Inferior parietal cortex (tissue), 1 donor: ENCODE measurements around the gene PEX5.

Experiments
- DNase-seq: peaks from one replicate; pipeline ENCODE4 v3.0.0-alpha.2; 2016; ENCODE audit errors: extremely low spot score

PEX5 gene

DNA sequence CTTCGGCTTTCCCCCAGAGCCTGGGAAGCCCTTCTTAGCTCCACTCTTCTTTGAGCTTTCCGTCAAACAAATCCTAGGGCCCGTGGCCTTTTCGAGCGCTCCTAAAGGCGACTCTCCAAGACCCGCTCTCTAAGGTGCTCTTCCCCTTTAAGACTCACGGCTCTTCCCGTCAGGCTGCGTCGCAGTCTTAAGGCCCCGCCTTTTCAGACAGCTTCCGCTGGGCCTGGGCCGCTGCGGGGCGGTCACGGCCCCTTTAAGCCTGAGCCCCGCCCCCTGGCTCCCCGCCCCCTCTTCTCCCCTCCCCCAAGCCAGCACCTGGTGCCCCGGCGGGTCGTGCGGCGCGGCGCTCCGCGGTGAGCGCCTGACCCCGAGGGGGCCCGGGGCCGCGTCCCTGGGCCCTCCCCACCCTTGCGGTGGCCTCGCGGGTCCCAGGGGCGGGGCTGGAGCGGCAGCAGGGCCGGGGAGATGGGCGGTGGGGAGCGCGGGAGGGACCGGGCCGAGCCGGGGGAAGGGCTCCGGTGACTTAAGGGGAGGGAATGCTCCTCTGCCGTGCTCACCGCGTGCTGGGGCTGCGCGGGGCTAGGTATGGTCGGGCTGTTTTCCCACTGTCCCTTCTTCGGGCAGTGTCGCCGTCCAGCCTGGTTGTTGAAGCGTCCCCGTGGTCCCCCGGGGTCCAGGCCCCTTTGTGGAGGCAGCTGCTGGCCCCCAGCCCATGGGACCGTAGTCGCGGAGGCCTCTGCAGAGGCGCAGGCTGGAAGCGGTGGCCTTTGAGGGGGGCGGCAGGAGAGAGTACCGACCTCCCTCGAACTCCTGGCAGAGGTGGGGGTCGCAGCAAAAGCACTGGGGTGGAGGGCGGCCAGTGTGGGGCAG lies at the start of gene PEX5:
TSS of gene PEX5 (plus strand) at position 289 of the 870 bp plus-strand sequence. CDS start 692 bp downstream, outside the sequence.
- DNase-seq = peak; percentile 94

DNA sequence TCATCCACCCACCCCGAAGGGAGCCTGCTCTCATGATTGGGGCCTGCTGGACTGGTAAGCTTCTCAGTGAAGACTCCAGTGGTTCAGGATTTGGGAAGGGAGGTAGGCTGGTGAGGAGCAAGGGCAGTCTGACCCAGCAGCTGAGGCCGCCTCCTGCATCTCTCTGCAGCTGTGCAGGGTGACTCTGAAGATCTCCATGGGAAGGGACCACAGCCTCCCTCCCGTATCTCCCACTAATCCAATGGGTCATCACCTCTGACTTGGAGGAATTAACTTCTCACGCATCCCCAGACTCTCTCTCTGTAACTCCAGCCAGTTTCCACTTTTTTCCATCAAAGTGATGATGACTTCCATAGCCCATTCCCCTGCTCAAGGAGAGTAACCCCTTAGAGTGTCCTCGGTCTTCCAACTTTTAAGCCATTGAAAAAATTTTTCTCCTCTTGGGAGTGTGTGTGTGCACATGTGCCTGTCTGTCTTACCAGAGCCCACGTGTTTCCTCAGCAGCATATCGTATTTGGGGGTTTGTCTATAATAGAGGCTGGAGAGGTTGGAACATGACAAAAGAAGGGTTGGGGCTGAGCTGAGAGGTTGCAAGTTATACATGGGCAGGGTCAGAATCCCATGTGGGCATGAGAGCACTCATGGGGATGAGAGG lies 48.0 kb upstream of the PEX5 start:
- DNase-seq = no peak

DNA sequence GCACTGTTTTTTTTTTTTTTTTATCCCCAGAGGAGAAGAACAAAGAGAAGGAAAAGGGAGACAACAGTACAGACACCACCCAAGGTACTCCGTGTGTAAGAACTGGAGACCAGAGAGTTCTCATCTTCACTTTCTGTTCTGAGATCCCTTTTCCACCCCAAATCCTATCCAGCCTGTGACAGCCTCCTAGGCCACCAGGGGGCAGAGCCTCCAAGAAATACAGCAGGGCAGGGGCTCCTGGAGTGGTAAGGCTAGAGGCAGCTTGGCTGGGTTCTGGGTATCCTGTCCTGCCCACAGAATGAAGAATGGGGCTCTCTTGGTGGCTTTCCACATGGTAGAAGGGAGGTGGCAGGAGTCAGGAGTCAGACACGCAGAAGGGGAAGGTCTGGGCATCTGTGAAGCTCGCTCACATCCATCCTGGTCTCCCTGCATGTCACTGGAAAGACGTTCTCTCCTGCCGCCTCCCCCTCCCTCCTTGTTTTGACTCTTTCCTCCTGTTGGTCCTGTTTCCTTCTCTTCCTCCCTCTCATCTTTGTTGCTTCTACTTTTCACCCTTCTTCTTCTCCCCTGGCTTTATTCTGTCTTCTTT lies 47.3 kb upstream of the PEX5 start:
- DNase-seq = peak; percentile 45

DNA sequence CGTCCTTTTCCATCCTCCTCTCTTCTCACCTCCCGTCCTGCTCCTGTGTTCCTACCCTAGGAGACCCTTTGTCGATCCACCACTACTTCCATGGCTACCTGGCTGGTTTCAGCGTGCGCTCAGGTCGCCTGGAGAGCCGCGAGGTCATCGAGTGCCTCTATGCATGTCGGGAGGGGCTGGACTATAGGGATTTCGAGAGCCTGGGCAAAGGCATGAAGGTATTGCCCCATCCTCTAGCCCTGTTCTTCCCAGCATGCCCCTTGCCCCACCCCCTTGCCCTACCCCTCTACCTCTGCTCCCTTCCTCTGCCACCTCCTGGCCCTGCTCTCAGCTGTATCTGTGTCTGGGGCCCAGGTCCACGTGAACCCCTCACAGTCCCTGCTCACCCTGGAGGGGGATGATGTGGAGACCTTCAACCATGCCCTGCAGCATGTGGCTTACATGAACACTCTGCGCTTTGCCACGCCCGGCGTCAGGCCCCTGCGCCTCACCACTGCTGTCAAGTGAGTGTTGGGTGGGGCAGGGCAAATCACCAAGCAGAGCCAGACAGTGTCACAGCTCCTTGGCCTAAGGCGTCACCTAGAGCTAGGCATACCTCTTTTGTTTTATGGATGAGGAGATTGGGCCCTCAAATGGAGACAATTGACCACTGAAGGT lies 46.5 kb upstream of the PEX5 start:
- DNase-seq = no peak

DNA sequence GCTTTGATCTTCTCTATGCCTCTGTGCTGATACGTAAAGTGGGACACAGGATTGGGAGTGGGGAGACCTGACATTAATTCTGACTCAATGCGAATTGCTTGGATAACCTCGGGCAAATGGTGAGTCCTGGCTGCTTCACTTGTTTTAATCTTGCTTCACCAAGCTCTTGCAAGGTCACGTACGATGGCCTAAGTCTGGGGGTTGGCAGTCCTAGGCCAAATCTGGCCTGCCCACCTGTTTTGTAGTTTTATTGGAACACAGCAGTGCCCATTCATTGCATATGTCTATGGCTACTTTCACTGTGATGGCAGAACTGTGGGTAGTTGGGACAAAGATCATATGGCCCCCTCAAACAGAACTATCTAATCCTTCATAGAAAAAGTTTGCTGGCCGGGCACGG lies 45.9 kb upstream of the PEX5 start:
- DNase-seq = no peak

DNA sequence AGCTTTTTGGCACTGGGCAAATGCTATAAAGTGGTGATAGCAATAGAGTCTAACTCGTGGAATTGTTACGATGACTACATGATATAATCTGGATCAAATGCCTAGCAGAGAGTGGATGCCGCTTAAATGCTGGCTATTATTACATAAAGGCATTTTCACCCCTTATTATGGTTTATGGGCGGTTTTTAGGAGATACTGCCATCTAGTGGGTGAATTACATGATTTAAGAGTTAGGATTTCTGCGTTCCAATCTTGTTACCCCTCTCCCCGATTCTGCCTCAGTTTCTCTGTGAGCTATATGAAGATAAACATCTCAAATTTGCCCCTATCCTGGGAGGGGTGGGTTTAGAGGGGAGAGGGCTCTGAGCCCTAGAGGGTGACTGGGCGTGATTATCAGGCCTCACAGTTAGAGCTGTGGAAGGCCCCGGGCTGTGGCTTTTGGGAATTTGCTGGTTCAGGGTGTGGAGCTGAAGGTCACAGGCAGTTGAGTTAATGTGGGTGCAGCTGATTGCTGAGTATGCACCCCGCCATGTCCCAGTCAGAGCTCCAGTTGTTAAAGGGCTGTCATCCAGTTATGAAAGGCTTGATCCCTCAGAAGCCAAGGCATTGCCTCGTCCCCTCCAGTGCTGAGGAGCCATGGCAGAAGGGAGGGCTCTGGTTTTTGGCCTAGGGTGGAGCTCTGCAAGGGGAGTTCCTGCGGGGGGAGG lies 44.9 kb upstream of the PEX5 start:
- DNase-seq = peak; percentile 70

DNA sequence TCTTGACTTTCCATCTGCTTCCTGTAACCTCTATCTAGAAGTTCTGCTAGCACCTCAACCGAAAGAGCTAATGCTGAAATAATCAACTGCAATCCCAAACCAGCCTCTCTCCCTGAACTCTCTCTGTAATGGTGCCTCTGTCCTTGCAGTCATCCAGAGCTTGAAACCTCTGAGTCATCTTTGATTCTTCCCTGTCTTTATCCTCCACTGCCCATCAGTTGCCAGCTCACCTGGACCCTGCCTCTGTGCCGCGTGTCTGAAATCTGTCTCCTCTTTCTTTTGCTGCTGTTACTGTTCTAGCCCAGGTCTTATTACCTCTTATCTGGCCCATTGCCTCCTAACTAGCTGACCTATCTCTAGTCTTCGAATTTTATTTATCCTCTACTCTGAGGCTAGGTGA lies 43.8 kb upstream of the PEX5 start:
- no peak for DNase-seq

DNA sequence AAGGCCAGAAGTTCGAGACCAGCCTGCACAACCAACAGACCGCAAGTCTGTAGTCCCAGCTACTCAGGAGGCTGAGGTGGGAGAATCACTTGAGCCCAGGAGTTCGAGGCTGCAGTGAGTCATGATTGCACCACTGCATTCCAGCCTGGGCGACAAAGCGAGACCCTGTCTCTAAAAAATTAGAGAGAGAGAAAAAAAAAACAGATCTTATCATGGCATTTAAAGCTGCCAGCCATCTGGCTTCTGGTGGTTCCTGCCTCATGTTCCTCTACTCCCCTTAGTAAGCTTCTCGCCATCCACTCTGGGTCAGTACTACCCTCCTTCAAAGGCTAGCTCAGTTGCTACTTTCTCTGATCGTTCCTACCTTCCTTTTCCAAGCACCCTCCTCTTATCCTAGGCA lies 43.3 kb upstream of the PEX5 start:
- DNase-seq = no peak

DNA sequence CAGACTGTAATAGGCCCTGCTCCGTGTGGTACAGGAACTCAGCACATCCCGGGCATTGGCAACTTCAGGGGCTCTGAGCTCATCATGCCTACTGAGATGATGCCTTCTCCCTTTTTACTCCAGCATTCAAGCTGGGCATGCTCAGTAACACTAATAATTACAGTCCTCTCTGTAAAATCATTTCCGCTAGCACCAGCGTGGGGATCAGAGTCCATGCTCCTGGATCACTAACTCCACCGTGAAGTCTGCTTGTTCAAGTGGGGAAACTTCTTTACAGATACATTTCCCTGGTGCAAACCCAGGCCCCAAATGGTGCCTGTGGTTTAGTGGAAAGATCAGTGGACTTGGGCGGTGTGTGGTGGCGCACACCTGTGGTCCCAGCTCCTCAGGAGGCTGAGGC lies 42.6 kb upstream of the PEX5 start:
- no peak for DNase-seq

DNA sequence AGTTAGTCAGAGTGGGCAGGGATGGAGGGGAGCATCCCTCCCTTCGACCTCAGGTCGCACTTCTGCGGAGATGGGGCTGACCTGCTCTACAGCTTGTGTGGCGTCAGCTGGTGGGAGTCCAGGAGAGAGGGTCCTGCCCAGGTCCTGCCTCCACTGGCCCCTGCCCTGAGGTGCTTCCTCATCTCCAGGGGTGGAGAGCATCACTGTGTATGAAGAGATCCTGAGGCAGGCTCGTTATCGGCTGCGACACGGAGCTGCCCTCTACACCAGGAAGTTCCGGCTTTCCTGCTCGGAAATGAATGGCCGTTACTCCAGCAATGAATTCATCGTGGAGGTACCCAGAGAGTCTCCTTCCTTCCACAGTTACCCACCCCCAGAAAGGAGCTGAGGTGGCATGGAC lies 39.1 kb upstream of the PEX5 start:
- no peak for DNase-seq

DNA sequence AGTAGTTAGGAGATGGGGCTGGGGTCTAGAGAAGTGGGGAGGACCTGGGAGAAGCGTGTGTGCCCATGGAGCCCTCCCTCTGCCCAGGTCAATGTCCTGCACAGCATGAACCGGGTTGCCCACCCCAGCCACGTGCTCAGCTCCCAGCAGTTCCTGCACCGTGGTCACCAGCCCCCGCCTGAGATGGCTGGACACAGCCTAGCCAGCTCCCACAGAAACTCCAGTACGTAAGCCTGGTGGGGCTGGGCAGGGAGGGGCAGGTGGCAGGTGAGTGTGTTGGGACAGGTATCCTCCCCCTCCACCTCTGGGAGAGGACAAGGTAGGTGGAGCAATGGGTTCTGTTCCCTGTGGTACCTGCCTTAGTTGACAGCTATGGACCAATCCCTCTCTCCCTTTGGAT lies 38.6 kb upstream of the PEX5 start:
- DNase-seq = no peak

DNA sequence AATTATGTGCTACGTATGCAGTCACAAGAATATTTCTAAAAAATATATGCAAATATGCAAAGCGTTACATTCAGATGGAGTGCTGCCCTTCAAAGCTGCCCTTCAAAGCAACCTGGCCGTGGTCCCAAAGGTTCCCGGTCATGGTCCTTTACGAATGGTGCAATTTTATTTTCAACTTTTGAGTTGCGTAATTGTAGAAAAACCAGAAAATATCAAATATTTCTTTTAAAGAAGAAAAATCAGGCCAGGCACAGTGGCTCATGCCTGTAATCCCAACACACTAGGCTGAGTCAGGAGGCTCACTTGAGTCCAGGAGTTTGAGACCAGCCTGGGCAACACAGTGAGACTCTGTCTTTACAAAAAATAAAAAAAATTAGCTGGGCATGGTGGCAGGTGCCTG lies 38.0 kb upstream of the PEX5 start:
- DNase-seq = no peak

DNA sequence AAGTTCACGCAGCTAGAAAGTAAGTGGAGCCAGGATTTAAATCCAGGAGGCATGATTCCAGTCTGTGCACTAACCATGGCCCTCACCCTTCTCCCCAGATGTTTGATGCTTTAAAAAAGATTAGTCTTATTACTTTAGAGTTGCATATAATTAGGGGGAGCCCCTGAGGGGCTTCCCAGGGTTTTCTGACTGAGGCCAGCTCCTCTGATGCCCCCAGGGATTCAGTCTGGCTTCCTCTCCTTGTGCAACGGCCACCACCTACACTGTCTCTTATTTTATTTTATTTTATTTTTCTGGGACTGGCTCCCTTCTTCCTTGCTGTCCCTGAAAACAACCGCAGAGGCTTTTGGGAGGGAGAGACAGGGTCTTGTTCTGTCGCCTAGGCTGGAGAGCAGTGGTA lies 36.7 kb upstream of the PEX5 start:
- DNase-seq = no peak

DNA sequence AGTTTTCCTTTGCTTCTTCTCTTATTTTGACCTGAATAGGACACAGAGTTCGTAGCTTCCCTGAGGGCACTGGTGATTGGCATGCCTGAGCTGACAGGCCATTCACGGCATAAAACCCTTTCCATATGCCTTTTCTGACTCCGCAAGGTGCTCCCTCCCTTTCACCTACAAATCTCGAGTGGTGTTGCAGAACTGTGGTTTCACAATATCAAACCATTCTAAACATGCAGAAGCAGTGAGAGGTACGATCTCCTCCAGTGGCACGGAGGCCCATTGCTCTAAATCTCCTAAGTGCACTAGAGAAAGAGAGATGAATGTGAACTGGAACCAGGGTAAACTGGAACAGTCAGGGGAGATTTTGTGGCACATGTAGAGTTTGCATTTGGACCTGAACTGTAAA lies 35.4 kb upstream of the PEX5 start:
- DNase-seq = no peak

DNA sequence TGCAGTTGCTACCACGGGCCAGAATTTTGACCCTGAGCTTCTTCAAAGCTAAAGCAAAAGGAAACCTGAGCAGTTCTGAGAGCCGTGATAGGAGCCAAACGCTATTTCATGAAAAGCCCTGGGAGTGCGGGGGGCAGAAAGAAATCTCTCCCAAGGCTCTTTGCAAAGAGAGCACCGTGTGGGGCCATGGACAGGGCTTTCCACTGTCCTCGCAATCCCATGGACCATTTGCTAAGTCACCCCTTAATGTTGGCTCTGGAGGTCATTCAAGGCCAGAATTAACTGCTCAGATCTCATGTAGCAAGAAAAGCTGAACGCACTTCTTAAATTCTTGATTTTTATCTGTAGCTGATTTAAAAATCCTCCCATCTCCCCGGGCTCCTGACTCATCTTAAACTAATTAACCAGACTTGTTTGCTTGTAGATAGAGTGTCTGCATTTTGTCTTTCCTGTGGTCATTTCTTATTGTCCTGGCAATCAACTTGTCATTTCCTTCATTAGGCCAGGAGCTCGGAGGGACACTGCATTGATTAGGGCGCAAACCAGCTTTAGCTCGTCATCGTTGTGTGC lies 34.5 kb upstream of the PEX5 start:
- DNase-seq = no peak

DNA sequence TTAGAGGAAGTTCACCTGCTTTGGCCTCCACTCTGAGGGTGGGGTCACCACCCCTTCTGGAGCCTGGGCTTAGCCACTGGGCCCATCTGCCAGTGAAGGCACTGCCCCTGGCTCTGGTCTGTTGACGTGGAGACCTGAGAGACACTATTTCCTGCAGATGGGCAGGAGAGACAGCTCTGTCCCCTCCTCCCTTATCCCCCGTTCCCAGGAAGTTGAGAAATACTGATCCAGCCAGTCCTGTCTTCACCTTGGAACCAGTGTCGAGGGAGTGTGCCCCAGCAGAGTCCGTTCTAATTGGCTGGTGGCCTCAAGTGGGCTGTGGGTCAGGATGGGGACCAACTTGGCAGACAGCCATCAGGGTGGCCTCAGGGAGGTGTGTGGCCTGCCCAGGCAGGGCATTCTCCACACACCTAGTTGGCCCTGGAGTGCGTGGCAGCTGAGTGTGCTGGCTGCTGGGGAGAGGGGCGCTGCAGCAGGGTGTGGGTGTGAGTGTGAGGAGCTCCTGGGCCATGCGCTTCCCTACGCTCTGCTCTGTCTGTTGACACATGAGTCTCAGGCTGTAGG lies 33.9 kb upstream of the PEX5 start:
- no peak for DNase-seq

DNA sequence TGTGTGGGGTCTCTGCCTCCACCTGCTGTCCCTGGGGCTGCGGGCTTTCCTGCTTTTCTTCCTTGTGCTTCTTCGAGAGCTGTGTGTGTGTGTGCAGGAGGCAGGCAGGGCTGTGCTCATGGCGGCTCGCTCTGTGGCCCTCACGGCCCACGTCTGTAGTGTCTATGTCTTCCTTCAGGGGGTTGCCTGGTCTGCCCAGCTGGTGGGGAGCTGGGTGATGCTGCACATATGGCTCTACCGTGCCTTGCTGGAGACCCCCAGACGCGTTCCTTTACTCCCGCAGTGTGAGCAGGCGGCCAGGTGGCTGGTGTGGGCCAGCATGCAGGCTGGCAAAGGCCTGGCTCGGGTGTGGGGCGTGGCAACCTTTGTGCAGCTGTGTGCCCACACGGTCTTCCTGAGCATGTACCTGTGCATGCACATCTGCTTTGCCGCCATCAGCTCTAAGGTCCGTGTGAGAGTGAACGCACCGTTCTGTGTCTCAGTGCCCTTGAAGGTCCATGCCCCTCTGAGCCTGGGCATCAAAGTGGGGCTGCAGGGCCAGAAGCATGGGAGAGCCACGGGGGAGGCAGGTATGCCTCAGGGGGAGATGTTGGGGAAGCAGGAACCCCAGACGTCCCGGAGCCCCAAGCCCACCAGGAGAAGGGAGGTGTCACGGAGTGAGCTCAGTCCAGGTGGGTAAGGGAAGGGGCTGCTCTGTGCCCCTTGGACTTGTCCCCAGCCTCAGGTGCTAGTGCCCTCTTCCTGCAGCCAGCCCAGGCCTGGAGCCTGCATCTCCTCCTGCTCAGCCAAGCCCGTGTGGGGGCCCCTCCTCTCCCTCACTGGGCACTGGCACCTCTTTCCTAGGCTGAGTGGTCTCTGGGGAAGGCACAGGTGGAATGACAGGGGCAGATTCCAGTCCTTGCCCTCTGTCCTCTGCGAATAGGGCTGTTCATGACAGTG lies 33.0 kb upstream of the PEX5 start:
- no peak for DNase-seq

DNA sequence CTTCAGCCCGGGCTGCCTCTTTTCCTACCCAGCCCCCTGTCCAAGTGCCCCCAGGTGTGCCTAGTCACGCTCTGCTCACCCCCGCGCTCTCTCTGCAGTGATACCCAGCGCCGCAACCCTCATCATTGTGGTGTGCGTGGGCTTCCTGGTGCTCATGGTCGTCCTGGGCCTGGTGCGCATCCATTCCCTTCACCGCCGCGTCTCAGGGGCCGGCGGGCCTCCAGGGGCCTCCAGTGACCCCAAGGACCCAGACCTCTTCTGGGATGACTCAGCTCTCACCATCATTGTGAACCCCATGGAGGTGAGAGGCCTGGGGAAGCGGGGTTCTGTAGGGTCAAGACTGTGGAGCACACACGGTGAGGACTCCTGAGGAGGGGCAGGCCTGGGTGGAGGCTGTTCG lies 32.1 kb upstream of the PEX5 start:
- DNase-seq = no peak

DNA sequence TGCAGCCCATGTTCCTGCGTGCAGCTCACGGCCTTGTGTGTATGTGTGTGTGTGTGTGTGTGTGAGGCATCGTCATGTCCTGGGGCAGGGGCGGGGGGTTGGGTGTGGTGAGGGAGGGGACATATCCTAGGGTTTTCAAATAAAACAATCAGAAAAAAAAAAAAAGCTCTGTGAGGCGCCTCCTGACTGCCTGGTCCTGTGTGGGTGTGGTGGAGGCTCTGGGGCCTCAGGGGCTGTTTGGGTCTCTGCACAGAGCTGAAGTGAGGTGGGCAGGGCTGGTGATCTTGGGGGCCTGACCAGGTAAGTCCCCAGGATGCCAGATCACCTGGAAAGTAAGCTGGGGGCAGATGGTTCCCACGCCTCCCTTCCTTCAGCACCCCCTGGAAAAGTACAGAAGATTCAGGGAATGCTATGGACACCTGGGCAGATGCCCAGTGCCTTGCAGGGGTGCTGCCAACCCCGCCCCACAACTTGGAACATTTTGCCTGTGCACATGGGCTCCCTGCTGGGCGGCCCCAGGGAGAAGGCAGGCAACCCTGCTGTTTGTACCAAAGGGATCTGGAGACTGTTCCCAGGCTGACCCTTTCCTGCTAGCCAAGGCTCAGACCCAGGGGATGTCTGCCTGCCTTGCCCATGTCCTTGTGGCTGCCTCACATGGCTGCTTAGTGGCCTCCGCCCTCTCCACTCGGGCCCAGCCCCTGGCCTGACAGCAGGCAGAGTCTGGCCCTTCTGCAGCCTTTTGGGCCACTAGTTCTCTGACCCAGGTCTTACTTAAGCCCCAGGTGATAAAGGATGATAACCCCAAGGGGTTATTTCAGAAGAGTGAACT lies 30.5 kb upstream of the PEX5 start:
- peak; percentile 26 for DNase-seq
